HEK293T (cell line): ENCODE measurements around the gene PKP1.

Experiments
- CTCF ChIA-PET: fragments of 350-600 bp; formaldehyde crosslinking; extraction: SDS; loops from one replicate; lab custom pipeline; 2021; ENCODE audit warnings: antibody characterized with exemption, inconsistent platforms; lab: Yijun Ruan, JAX
- POLR2A ChIA-PET: fragments of 350-600 bp; formaldehyde crosslinking; extraction: SDS; loops from one replicate; lab custom pipeline; 2020; ENCODE audit warnings: antibody characterized with exemption, inconsistent platforms; lab: Yijun Ruan, JAX
- DNase-seq: peaks from one replicate; pipeline ENCODE4 v3.0.0; 2012; ENCODE audit warnings: mixed read lengths; ENCODE audit errors: extremely low spot score
- ARNT ChIP-seq: fragments of 450-650 bp; IDR thresholded peaks from 2 replicates; pipeline ENCODE4 v1.6.1; 2017; ENCODE audit warnings: mild to moderate bottlenecking
- BHLHE40 ChIP-seq: fragments of 450-650 bp; IDR thresholded peaks from 2 replicates; pipeline ENCODE4 v1.6.1; 2016; ENCODE audit warnings: mild to moderate bottlenecking, moderate library complexity, borderline replicate concordance
- CTBP1 ChIP-seq: fragments of 450-650 bp; IDR thresholded peaks from 2 replicates; pipeline ENCODE4 v1.6.1; 2016; ENCODE audit warnings: borderline replicate concordance
- ELF4 ChIP-seq: fragments of 450-650 bp; IDR thresholded peaks from 2 replicates; pipeline ENCODE4 v1.6.1; 2017; ENCODE audit warnings: antibody characterized with exemption
- FOXA1 ChIP-seq: fragments of 450-650 bp; IDR thresholded peaks from 2 replicates; pipeline ENCODE4 v1.6.1; 2016; ENCODE audit warnings: mild to moderate bottlenecking
- FOXK2 ChIP-seq: fragments of 450-650 bp; IDR thresholded peaks from 2 replicates; pipeline ENCODE4 v1.6.1; 2016; ENCODE audit warnings: mild to moderate bottlenecking
- FOXM1 ChIP-seq: fragments of 450-650 bp; IDR thresholded peaks from 2 replicates; pipeline ENCODE4 v1.6.1; 2017; ENCODE audit warnings: mild to moderate bottlenecking, borderline replicate concordance
- HDGF ChIP-seq: fragments of 450-650 bp; IDR thresholded peaks from 2 replicates; pipeline ENCODE4 v1.6.1; 2017; ENCODE audit warnings: antibody characterized with exemption, borderline replicate concordance
- L3MBTL2 ChIP-seq: fragments of 450-650 bp; conservative IDR thresholded peaks from 2 replicates; pipeline ENCODE4 v1.6.1; 2016; ENCODE audit warnings: mild to moderate bottlenecking
- LEF1 ChIP-seq: fragments of 450-650 bp; IDR thresholded peaks from 2 replicates; pipeline ENCODE4 v1.6.1; 2017; ENCODE audit warnings: mild to moderate bottlenecking, borderline replicate concordance
- NFRKB ChIP-seq: fragments of 450-650 bp; IDR thresholded peaks from 2 replicates; pipeline ENCODE4 v1.6.1; 2016; ENCODE audit warnings: mild to moderate bottlenecking, moderate library complexity
- PKNOX1 ChIP-seq: fragments of 450-650 bp; IDR thresholded peaks from 2 replicates; pipeline ENCODE4 v1.6.1; 2016
- SP1 ChIP-seq: fragments of 450-650 bp; IDR thresholded peaks from 2 replicates; pipeline ENCODE4 v1.6.1; 2017
- SUZ12 ChIP-seq: fragments of 450-650 bp; IDR thresholded peaks from 2 replicates; pipeline ENCODE4 v1.6.1; 2016; ENCODE audit warnings: mild to moderate bottlenecking
- TARDBP ChIP-seq: fragments of 450-650 bp; IDR thresholded peaks from 2 replicates; pipeline ENCODE4 v1.6.1; 2016
- ZNF384 ChIP-seq: fragments of 450-650 bp; IDR thresholded peaks from 2 replicates; pipeline ENCODE4 v1.6.1; 2016

The PKP1 gene

GRCh38 chr1:201277441-201277840 lies 5.9 kb upstream of the PKP1 start:
- TF ChIP-seq SP1 (no peak), CTBP1 (no peak)
- no peak for DNase-seq
- ChIA-PET POLR2A (no interaction called here), CTCF (interaction anchor here (0.5 kb wide), 1 partner anchor 12 kb away, joined by 3 read pairs; no protein-coding TSS in a partner anchor)

- ChIA-PET POLR2A (no interaction called here), CTCF (no interaction called here)
- no peak for DNase-seq
- no peak for TF ChIP-seq TARDBP
- TF ChIP-seq ZNF384 = no peak
- no peak for TF ChIP-seq L3MBTL2
- no peak for TF ChIP-seq FOXA1
- TF ChIP-seq ARNT = no peak
- TF ChIP-seq CTBP1 = no peak
- no peak for TF ChIP-seq PKNOX1
- TF ChIP-seq SP1 = no peak
- no peak for TF ChIP-seq ELF4
- TF ChIP-seq HDGF = no peak
These were observed 4.0 kb upstream of the PKP1 start for GRCh38 chr1:201279313-201279712.

DNA sequence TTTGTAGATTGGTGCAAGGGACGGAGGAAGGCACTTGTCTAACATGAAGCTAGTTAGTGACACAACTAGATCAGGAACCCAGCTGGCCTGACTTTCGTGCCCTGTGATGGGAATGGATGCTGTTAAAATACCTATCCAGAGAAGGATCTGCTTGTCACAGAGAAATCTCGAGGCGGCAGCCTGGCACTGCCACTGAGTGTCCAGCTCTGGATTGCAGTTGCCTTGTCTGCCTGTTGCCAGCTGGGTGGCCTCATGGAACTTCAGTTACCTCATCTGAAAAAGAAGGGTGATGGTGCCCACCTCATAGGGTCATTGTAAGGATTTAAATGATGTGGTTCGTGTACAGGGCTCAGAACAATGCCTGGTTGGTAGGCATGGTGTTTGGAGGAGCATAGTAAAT lies 2.4 kb upstream of the PKP1 start:
- ChIA-PET POLR2A (no interaction called here), CTCF (interaction anchor here (0.7 kb wide), 1 partner anchor 253 kb away, joined by 3 read pairs; no protein-coding TSS in a partner anchor)
- TF ChIP-seq SUZ12 (no peak), L3MBTL2 (no peak), BHLHE40 (no peak), TARDBP (no peak), CTBP1 (no peak), LEF1 (no peak), FOXA1 (no peak), FOXM1 (no peak), PKNOX1 (no peak), NFRKB (no peak), ELF4 (no peak), HDGF (no peak), SP1 (no peak), ZNF384 (no peak), ARNT (no peak), FOXK2 (no peak)
- DNase-seq = no peak

DNA sequence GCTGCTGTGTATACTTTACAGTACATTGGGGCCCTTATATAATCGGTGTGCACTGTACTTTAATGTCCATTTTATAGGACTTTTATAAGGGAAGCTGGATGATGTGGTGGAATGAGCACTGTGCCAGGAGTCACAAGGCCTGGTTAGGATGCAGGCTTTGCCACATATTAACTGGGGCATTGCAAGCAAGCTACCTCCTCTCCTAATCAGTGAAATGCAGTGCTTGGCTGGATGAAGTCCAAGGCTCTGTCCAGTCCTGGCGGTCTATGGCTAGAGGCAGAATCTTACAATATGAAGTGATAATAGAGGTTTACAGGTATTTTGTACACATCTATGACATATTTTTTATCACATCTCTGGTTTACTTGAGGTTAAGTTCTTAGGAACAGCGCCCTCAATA lies 1.7 kb upstream of the PKP1 start:
- POLR2A ChIA-PET = no interaction called here
- DNase-seq = no peak

GRCh38 chr1:201282216-201282615 lies 1.1 kb upstream of the PKP1 start:
- ChIA-PET POLR2A (no interaction called here), CTCF (no interaction called here)
- DNase-seq = no peak
- no peak for TF ChIP-seq FOXA1
- no peak for TF ChIP-seq L3MBTL2
- TF ChIP-seq FOXM1 = no peak
- no peak for TF ChIP-seq ZNF384
- no peak for TF ChIP-seq SUZ12
- TF ChIP-seq SP1 = no peak
- no peak for TF ChIP-seq HDGF
- TF ChIP-seq ARNT = no peak
- no peak for TF ChIP-seq LEF1
- no peak for TF ChIP-seq TARDBP
- TF ChIP-seq NFRKB = no peak
- no peak for TF ChIP-seq FOXK2

More for the DNA sequence above, 1.7 kb upstream of the PKP1 start:
- CTCF ChIA-PET = interaction anchor here (0.7 kb wide), 1 partner anchor 254 kb away, joined by 3 read pairs; no protein-coding TSS in a partner anchor
- TF ChIP-seq ZNF384 (no peak), PKNOX1 (no peak), BHLHE40 (no peak), NFRKB (no peak), SUZ12 (no peak), TARDBP (no peak), ELF4 (no peak), LEF1 (no peak), FOXA1 (no peak), FOXM1 (no peak), SP1 (no peak), L3MBTL2 (no peak), CTBP1 (no peak), HDGF (no peak)

DNA sequence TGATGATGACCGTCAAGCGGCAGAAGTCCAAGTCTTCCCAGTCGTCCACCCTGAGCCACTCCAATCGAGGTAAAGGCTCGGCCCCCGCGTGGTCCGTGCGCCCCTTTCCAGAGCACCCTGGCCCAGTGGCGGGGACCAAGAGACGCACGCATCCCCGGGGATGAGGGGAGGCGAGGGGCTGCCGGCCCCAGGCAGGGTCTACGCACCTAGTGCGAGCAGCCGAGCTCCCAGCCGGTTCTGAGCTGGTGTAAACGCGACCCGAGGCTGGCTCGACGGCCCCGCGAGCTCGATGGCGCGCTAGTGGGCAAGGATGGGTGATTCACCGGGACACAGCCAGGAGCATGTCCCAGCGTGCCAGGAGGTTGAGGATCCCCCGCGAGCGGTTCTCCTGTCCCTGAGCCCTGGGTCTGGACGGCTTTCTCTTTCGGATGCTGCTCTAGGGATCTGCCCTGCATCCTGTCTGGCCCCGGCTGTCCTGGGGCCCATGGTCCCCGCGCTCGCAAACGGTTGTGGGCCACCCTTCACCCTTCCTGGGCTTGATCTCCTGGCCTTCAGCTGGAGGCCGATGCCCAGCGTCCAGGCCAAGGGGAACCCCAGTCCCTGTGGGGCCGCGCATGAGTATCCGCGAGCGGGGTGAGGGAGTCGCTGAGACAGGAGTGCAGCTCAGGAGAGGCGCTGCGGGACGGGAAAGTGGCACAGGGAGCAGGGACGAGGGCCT lies 689 bp downstream of the PKP1 start:
- ChIA-PET CTCF (no interaction called here), POLR2A (no interaction called here)
- TF ChIP-seq ARNT = no peak
- TF ChIP-seq L3MBTL2 = no peak
- no peak for DNase-seq

DNA sequence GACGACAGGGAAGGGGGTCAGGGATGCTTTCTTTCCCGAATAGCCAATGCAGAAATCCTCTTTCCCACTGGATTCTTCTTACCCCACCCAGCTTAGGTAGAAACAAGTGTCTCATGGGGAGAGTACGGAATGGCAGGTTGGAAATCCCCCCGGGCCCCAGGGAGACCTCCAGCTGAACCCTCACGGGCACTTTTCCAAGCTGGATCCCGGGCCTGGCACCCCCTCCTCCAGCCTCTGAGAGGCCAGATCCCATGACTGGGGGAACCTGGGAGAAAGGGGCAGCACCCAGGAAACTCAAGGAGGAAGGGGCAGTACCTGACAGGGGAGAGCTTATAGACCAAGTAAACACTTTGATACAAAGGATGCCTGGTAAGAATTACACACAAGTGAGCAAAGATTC lies 1.3 kb downstream of the PKP1 start:
- TF ChIP-seq LEF1 (no peak), TARDBP (no peak), ZNF384 (no peak), HDGF (no peak), ARNT (no peak), NFRKB (no peak), FOXK2 (no peak), PKNOX1 (no peak), BHLHE40 (no peak), FOXM1 (no peak), CTBP1 (no peak)
- CTCF ChIA-PET = no interaction called here
- POLR2A ChIA-PET = no interaction called here
- no peak for DNase-seq
